H9 (cell line): ENCODE measurements around the gene CFAP46. TPM values are rescaled to one million over a fixed set of nuclear protein-coding genes. Genes with fewer than 3 reads are reported as not detected.
A peak's percentile ranks its signal among the peaks of the same experiment; 100 is the strongest.

Source experiments
- DNase-seq: peaks from one replicate; pipeline ENCODE4 v3.0.0-alpha.2; 2017
- H2AFZ ChIP-seq: one replicate; pipeline ENCODE4 v1.6.1; 2013; ENCODE audit warnings: mild to moderate bottlenecking, low read length, control low read depth, moderate library complexity
- H2AK5ac ChIP-seq: 2 replicates; pipeline ENCODE4 v1.6.1; 2013; ENCODE audit warnings: low read length, control low read depth, mixed read lengths; ENCODE audit not compliant: insufficient read length
- H2BK120ac ChIP-seq: one replicate; pipeline ENCODE4 v1.6.1; 2013; ENCODE audit warnings: low read depth, mild to moderate bottlenecking, low read length, control low read depth, inconsistent platforms; ENCODE audit not compliant: poor library complexity, severe bottlenecking
- H2BK12ac ChIP-seq: 2 replicates; pipeline ENCODE4 v1.6.1; 2013; ENCODE audit warnings: low read length, control low read depth, mixed read lengths, low read depth; ENCODE audit not compliant: insufficient read length
- H2BK15ac ChIP-seq: 2 replicates; pipeline ENCODE4 v1.6.1; 2013; ENCODE audit warnings: low read depth, low read length, control low read depth
- H2BK20ac ChIP-seq: one replicate; pipeline ENCODE4 v1.6.1; 2013; ENCODE audit warnings: low read depth, mild to moderate bottlenecking, low read length, control low read depth, inconsistent platforms; ENCODE audit not compliant: poor library complexity, severe bottlenecking
- H2BK5ac ChIP-seq: 2 replicates; pipeline ENCODE4 v1.6.1; 2013; ENCODE audit warnings: low read length, control low read depth, mixed read lengths; ENCODE audit not compliant: insufficient read length
- H3K14ac ChIP-seq: 2 replicates; pipeline ENCODE4 v1.6.1; 2013; ENCODE audit warnings: low read length, control low read depth; ENCODE audit not compliant: insufficient read depth
- H3K18ac ChIP-seq: 2 replicates; pipeline ENCODE4 v1.6.1; 2013; ENCODE audit warnings: low read depth, mild to moderate bottlenecking, mixed read lengths, low read length, control low read depth; ENCODE audit not compliant: insufficient read length
- H3K23ac ChIP-seq: 2 replicates; pipeline ENCODE4 v1.6.1; 2013; ENCODE audit warnings: low read length, control low read depth, mixed read lengths, low read depth; ENCODE audit not compliant: insufficient read length
- H3K23me2 ChIP-seq: 2 replicates; pipeline ENCODE4 v1.6.1; 2013; ENCODE audit warnings: low read depth, mild to moderate bottlenecking, mixed read lengths, low read length, control low read depth; ENCODE audit not compliant: insufficient read length, poor library complexity, severe bottlenecking
- H3K27ac ChIP-seq: 2 replicates; pipeline ENCODE4 v1.5.1; 2013; ENCODE audit warnings: low read length, control low read depth, mixed read lengths, low read depth; ENCODE audit not compliant: insufficient read length
- H3K27me3 ChIP-seq: 2 replicates; pipeline ENCODE4 v1.6.1; 2013; ENCODE audit warnings: low read length, control low read depth, inconsistent platforms; ENCODE audit not compliant: insufficient read depth
- H3K4ac ChIP-seq: 2 replicates; pipeline ENCODE4 v1.6.1; 2013; ENCODE audit warnings: low read depth, mild to moderate bottlenecking, control low read depth, inconsistent platforms, low read length, moderate library complexity
- H3K4me1 ChIP-seq: 2 replicates; pipeline ENCODE4 v1.6.1; 2013; ENCODE audit warnings: low read length, control low read depth, inconsistent platforms; ENCODE audit not compliant: insufficient read depth
- H3K4me2 ChIP-seq: 2 replicates; pipeline ENCODE4 v1.6.1; 2013; ENCODE audit warnings: low read length, control low read depth, mixed read lengths; ENCODE audit not compliant: insufficient read length, insufficient read depth
- H3K56ac ChIP-seq: 2 replicates; pipeline ENCODE4 v1.6.1; 2013; ENCODE audit warnings: low read depth, mild to moderate bottlenecking, mixed read lengths, low read length, control low read depth; ENCODE audit not compliant: insufficient read length
- H3K79me1 ChIP-seq: 2 replicates; pipeline ENCODE4 v1.6.1; 2013; ENCODE audit warnings: low read depth, mild to moderate bottlenecking, moderate library complexity, low read length, control low read depth, inconsistent platforms; ENCODE audit not compliant: insufficient read depth, poor library complexity, severe bottlenecking
- H3K79me2 ChIP-seq: 2 replicates; pipeline ENCODE4 v1.6.1; 2013; ENCODE audit warnings: low read length, control low read depth, inconsistent platforms; ENCODE audit not compliant: insufficient read depth
- H3K9ac ChIP-seq: 2 replicates; pipeline ENCODE4 v1.6.1; 2013; ENCODE audit warnings: low read length, control low read depth, mixed read lengths; ENCODE audit not compliant: insufficient read length; ENCODE audit errors: extremely low read depth
- H3K9me3 ChIP-seq: one replicate; pipeline ENCODE4 v1.6.1; 2013; ENCODE audit warnings: low read depth, low read length, inconsistent platforms; ENCODE audit not compliant: control insufficient read depth
- H3T11ph ChIP-seq: one replicate; pipeline ENCODE4 v1.6.1; 2013; ENCODE audit warnings: mild to moderate bottlenecking, low read length, control low read depth, inconsistent platforms
- H4K20me1 ChIP-seq: one replicate; pipeline ENCODE4 v1.6.1; 2013; ENCODE audit not compliant: control insufficient read depth, insufficient read length, insufficient read depth
- H4K5ac ChIP-seq: 2 replicates; pipeline ENCODE4 v1.6.1; 2013; ENCODE audit warnings: low read depth, mild to moderate bottlenecking, mixed read lengths, low read length, control low read depth; ENCODE audit not compliant: insufficient read length
- H4K8ac ChIP-seq: replicated peaks from 2 replicates; pipeline ENCODE4 v1.6.1; 2013; ENCODE audit warnings: low read length, control low read depth, mixed read lengths, low read depth; ENCODE audit not compliant: insufficient read length
- H4K91ac ChIP-seq: 2 replicates; pipeline ENCODE4 v1.6.1; 2013; ENCODE audit warnings: low read depth, mild to moderate bottlenecking, moderate library complexity, mixed read lengths, low read length, control low read depth; ENCODE audit not compliant: insufficient read length
- H3K27ac Mint-ChIP-seq, 3 experiments: 2 replicates in 2 of 3; 3 replicates in 1 of 3; pipeline ENCODE4 v1.8.0; 2020 to 2021; ENCODE audit warnings: mixed read lengths in 3 of 3, mild to moderate bottlenecking in 1 of 3, moderate library complexity in 1 of 3
- H3K27me3 Mint-ChIP-seq: 2 replicates; pipeline ENCODE4 v1.8.0; 2021; ENCODE audit warnings: low read depth, mild to moderate bottlenecking, moderate library complexity, mixed read lengths
- H3K36me3 Mint-ChIP-seq, 3 experiments: 2 replicates in 2 of 3; 3 replicates in 1 of 3; pipeline ENCODE4 v1.8.0; 2020 to 2021; ENCODE audit warnings: low read depth in 3 of 3, mixed read lengths in 3 of 3; ENCODE audit not compliant: insufficient read depth in 1 of 3
- H3K4me1 Mint-ChIP-seq, 2 experiments: 2 replicates each; pipeline ENCODE4 v1.8.0; 2020; ENCODE audit warnings: mixed read lengths in 2 of 2
- H3K4me3 Mint-ChIP-seq, 2 experiments: 2 replicates in 1 of 2; 3 replicates in 1 of 2; pipeline ENCODE4 v1.8.0; 2020 to 2021; ENCODE audit warnings: mild to moderate bottlenecking in 2 of 2, mixed read lengths in 2 of 2, moderate library complexity in 1 of 2
- H3K9me3 Mint-ChIP-seq, 2 experiments: 2 replicates in 1 of 2; 3 replicates in 1 of 2; pipeline ENCODE4 v1.8.0; 2020; ENCODE audit warnings: mild to moderate bottlenecking in 2 of 2, mixed read lengths in 2 of 2, moderate library complexity in 1 of 2
- WGBS: extraction: QIAGEN DNeasy Blood & Tissue Kit; methylation state at CpG from one replicate; pipeline ENCODE4 v1.1.7; 2013; ENCODE audit warnings: missing lambda C conversion rate, low lambda C conversion rate, mixed read lengths; ENCODE audit not compliant: insufficient read length; ENCODE audit errors: extremely low coverage; 5-methylcytosine and 5-hydroxymethylcytosine counted together
- total RNA-seq: library from RNA; stranded (reverse); gene quantifications from 2 replicates; pipeline ENCODE4 v1.2.1, GENCODE V29; 2021
- TF ChIP-seq, protein P1 (sequence below): fragments of 200-600 bp; sonication (generic); conservative IDR thresholded peaks from 3 replicates; pipeline ENCODE4 v1.8.0; 2021; ENCODE audit warnings: antibody characterized with exemption, mild to moderate bottlenecking

Gene CFAP46
- total RNA-seq, 1 experiment from 2014 or later: 3.1 TPM

DNA sequence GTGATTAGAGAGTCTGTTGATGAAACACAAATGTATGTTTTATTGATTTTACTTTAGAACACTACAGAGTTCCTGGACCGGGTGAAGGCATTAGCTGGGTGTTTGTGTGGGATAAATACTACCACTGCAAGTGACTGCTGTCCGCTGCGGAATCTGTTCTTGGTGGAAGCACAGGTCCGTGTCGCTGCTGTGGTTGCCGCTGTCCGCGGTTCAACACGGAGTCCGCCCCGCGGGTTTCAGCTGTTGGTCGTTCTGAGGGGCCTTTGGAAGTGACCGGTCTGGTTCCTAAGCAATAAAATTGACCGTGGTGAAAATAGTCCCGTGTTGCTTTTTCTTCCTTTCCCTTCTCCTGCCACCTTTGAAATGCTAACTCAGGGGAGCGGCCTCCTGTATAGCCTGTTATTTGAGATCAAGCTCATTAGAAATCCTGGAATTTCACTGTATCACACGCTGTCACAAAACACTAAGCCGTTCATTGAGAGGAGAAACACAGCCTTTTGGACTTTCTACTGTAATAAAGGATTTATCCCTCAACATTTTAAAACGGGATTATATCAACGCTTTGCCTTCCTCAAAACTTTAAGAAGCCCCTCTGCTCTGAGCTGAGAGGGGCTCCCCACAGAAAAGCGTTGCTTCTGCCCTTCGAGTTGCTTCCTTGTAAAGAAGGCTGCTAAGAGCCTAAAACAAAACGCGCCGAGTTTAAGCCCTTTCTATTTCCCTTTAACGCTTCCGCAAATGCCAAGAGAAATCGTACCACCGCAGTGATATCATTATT, 159.0 kb downstream of the CFAP46 start:
- no peak overlapping the region for H2BK5ac ChIP-seq
- H3K14ac ChIP-seq: no peak overlapping the region
- no peaks in the 10 kb centered on the region for H4K20me1 ChIP-seq
- peaks cover 55% of the 10 kb centered on the region for H3K27me3 ChIP-seq
- H3K4me2 ChIP-seq: no peak overlapping the region
- peaks cover 14 to 16% of the 10 kb centered on the region in 2 experiments for H3K4me1 Mint-ChIP-seq
- no peak overlapping the region for H3K9ac ChIP-seq
- H3K27ac ChIP-seq: no peak overlapping the region
- H3K79me1 ChIP-seq: no peaks in the 10 kb centered on the region
- no peak overlapping the region for H4K5ac ChIP-seq
- H3K23me2 ChIP-seq: peaks cover 3% of the 10 kb centered on the region
- no peak overlapping the region for H3K27ac Mint-ChIP-seq
- no peak overlapping the region for H2BK20ac ChIP-seq
- no peak overlapping the region for H2BK120ac ChIP-seq
- H3T11ph ChIP-seq: no peak overlapping the region
- no peak overlapping the region for H2BK12ac ChIP-seq
- H3K79me2 ChIP-seq: no peaks in the 10 kb centered on the region
- H4K91ac ChIP-seq: no peak overlapping the region
- no CpG with 5 or more reads among the region's 30 CpGs for WGBS
- no peak overlapping the region for H3K4ac ChIP-seq
- TF ChIP-seq, protein P1, sequence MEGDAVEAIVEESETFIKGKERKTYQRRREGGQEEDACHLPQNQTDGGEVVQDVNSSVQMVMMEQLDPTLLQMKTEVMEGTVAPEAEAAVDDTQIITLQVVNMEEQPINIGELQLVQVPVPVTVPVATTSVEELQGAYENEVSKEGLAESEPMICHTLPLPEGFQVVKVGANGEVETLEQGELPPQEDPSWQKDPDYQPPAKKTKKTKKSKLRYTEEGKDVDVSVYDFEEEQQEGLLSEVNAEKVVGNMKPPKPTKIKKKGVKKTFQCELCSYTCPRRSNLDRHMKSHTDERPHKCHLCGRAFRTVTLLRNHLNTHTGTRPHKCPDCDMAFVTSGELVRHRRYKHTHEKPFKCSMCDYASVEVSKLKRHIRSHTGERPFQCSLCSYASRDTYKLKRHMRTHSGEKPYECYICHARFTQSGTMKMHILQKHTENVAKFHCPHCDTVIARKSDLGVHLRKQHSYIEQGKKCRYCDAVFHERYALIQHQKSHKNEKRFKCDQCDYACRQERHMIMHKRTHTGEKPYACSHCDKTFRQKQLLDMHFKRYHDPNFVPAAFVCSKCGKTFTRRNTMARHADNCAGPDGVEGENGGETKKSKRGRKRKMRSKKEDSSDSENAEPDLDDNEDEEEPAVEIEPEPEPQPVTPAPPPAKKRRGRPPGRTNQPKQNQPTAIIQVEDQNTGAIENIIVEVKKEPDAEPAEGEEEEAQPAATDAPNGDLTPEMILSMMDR: no peak
- H3K56ac ChIP-seq: no peak overlapping the region
- no peak overlapping the region for H2AK5ac ChIP-seq
- H3K4me3 Mint-ChIP-seq: peak overlapping the region in 1 of 2 experiments; percentile 66; a peak in 4 of 5 replicates
- DNase-seq: no peak
- no peak overlapping the region for H2AFZ ChIP-seq
- H3K27me3 Mint-ChIP-seq: peaks cover 69% of the 10 kb centered on the region
- no peak overlapping the region for H3K18ac ChIP-seq
- no peak overlapping the region for H3K23ac ChIP-seq
- H3K4me1 ChIP-seq: 0 out of 2 replicates have a peak, but pooled peaks cover 3% of the 10 kb centered on the region
- peaks cover 0 to 3% (median 0%) of the 10 kb centered on the region in 3 experiments; a peak in 4 of 7 replicates for H3K36me3 Mint-ChIP-seq
- no peak overlapping the region for H4K8ac ChIP-seq
- no peaks in the 10 kb centered on the region for H3K9me3 Mint-ChIP-seq
- H3K9me3 ChIP-seq: no peaks in the 10 kb centered on the region
- H2BK15ac ChIP-seq: no peak overlapping the region
